AG04450 (cell line): ENCODE results near the gene METTL5. TPM values are rescaled to one million over a fixed set of nuclear protein-coding genes. Genes with fewer than 3 reads are reported as not detected.
"Not testable (repeated sequence)": the region's sequence is repeated elsewhere in the genome, so short reads cannot be mapped to it uniquely, and the experiment has no call there.

ENCODE experiments used
- CTCF ChIA-PET: fragments of 300-600, 350-600 bp; formaldehyde crosslinking; extraction: SDS; loops from one replicate; lab custom pipeline; 2022; ENCODE audit warnings: antibody characterized with exemption, inconsistent platforms; lab: Charles Lee
- POLR2A ChIA-PET: fragments of 350-600 bp; formaldehyde crosslinking; extraction: SDS; loops from one replicate; lab custom pipeline; 2021; ENCODE audit warnings: antibody characterized with exemption, inconsistent platforms; lab: Yijun Ruan, JAX
- DNase-seq: peaks from one replicate; pipeline ENCODE4 v3.0.0-alpha.2; 2011; ENCODE audit warnings: low read depth, low spot score
- H3K27ac ChIP-seq: one replicate; pipeline ENCODE4 v1.5.1; 2012; ENCODE audit warnings: low read depth, low read length, control low read depth
- H3K27me3 ChIP-seq: one replicate; pipeline ENCODE4 v1.6.0; 2012; ENCODE audit warnings: low read length; ENCODE audit not compliant: control insufficient read depth, insufficient read depth
- H3K4me3 ChIP-seq: 2 replicates; pipeline ENCODE4 v1.5.1; 2011; ENCODE audit warnings: mild to moderate bottlenecking, low read depth, low read length, control low read depth
- H3K9me3 ChIP-seq: 2 replicates; pipeline ENCODE4 v1.5.1; 2012; ENCODE audit warnings: low read length; ENCODE audit not compliant: control insufficient read depth, insufficient read depth
- CTCF ChIP-seq: IDR thresholded peaks from 2 replicates; pipeline ENCODE4 v1.5.1; 2011; ENCODE audit warnings: low read depth, low read length, control low read depth, inconsistent platforms
- polyA plus RNA-seq: library from polyadenylated mRNA; depleted of rRNA; stranded (reverse); fragments of >200 nt; gene quantifications from 2 replicates; pipeline ENCODE4 v1.2.3, GENCODE V29; 2011

Gene METTL5
- polyA plus RNA-seq, 1 experiment = 45.0 TPM

- POLR2A ChIA-PET = no interaction called here
- H3K27me3 ChIP-seq = no peaks in the 10 kb centered on the region
- DNase-seq = no peak
- H3K27ac ChIP-seq = no peak overlapping the region
- TF ChIP-seq CTCF = no peak
- CTCF ChIA-PET = no interaction called here
- H3K4me3 ChIP-seq = no peak overlapping the region
- no peaks in the 10 kb centered on the region for H3K9me3 ChIP-seq
Measured at GRCh38 chr2:169819106-169819505, 5.6 kb downstream of the METTL5 start.

- no peak overlapping the region for H3K4me3 ChIP-seq
- CTCF ChIA-PET = no interaction called here
- no peak overlapping the region for H3K27ac ChIP-seq
- POLR2A ChIA-PET = no interaction called here
- no peaks in the 10 kb centered on the region for H3K27me3 ChIP-seq
- DNase-seq = no peak
- H3K9me3 ChIP-seq = no peaks in the 10 kb centered on the region
- TF ChIP-seq CTCF = no peak
Measured at GRCh38 chr2:169818241-169818640, 6.5 kb downstream of the METTL5 start.

DNA sequence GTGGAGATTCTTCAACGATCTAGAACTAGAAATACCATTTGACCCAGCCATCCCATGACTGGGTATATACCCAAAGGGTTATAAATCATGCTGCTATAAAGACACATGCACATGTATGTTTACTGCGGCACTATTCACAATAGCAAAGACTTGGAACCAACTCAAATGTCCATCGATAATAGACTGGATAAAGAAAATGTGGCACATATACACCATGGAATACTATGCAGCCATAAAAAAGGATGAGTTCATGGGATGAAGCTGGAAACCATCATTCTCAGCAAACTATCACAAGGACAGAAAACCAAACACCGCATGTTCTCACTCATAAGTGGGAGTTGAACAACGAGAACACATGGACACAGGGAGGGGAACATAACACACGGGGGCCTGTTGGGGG is 7.3 kb downstream of the METTL5 start:
- DNase-seq, H3K4me3 ChIP-seq, H3K9me3 ChIP-seq, H3K27ac ChIP-seq, H3K27me3 ChIP-seq, POLR2A ChIA-PET: not testable (repeated sequence)
- CTCF ChIA-PET = interaction anchor here (2.1 kb wide), 1 partner anchor 8 kb away, joined by 6 read pairs; the partner anchor contains the start of gene METTL5

GRCh38 chr2:169816961-169817360 is 7.7 kb downstream of the METTL5 start:
- H3K4me3 ChIP-seq, H3K27me3 ChIP-seq, DNase-seq, POLR2A ChIA-PET, H3K9me3 ChIP-seq, H3K27ac ChIP-seq: not testable (repeated sequence)
- CTCF ChIA-PET = interaction anchor here (2.1 kb wide), 1 partner anchor 9 kb away, joined by 6 read pairs; the partner anchor contains the start of gene METTL5

GRCh38 chr2:169815849-169816248 is 8.9 kb downstream of the METTL5 start:
- H3K4me3 ChIP-seq = no peak overlapping the region
- ChIA-PET POLR2A (interaction anchor here (0.6 kb wide), 2 partner anchors 9 to 230 kb away, joined by 3 to 7 read pairs; partner anchors contain the start of gene METTL5), CTCF (interaction anchor here (1.6 to 2.1 kb wide), 2 partner anchors 8 to 10 kb away, joined by 5 to 6 read pairs; partner anchors contain the start of gene METTL5)
- no peak for TF ChIP-seq CTCF
- no peaks in the 10 kb centered on the region for H3K27me3 ChIP-seq
- no peak overlapping the region for H3K27ac ChIP-seq
- H3K9me3 ChIP-seq = no peaks in the 10 kb centered on the region
- peak; percentile 60 for DNase-seq

DNA sequence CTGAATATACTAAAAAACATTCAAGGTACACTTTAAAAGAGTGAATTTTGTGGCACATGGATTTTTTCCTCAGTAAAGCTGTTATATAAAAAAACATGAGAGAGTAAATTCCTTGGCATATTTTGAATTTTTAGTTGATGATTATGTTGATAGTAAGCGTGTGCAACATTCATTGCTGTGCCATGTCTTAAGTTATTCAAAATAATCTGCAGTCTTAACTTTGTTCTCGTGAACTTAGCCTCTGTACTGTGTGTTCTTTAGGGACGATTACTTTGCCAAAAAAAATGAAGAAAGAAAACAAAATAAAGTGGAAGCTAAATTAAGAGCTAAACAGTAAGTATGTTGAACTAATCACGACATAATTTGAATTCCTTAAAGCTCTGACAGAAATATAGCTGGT is 16.5 kb downstream of the METTL5 start:
- CTCF ChIA-PET = interaction anchor here (0.5 to 1.0 kb wide), 4 partner anchors 13 to 329 kb away, joined by 3 read pairs; partner anchors contain the start of gene BBS5
- Histone ChIP-seq H3K27me3 (no peaks in the 10 kb centered on the region), H3K27ac (no peak overlapping the region), H3K9me3 (no peaks in the 10 kb centered on the region), H3K4me3 (no peak overlapping the region)
- POLR2A ChIA-PET = interaction anchor here (0.9 to 1.0 kb wide), 2 partner anchors 9 to 20 kb away, joined by 3 to 4 read pairs; partner anchors contain the start of gene SSB
- no peak for TF ChIP-seq CTCF
- no peak for DNase-seq
